ENCODE measurements around the gene MEI4.
"Not testable (repeated sequence)": the region's sequence is repeated elsewhere in the genome, so short reads cannot be mapped to it uniquely, and the experiment has no call there.

- not testable (repeated sequence) for TF ChIP-seq CTCF, POLR2A (IDR thresholded peaks at IDR 0.05)
These were observed 47.3 kb downstream of the MEI4 start for GRCh38 chr6:77700095-77700494.

Data from thyroid gland (tissue), 4 donors.